ENCODE data around the gene COX7B2. TPM values are rescaled to one million over a fixed set of nuclear protein-coding genes. Genes with fewer than 3 reads are reported as not detected.

Gene COX7B2
- total and polyA plus RNA-seq, 12 donors, result not detected

- Histone ChIP-seq H3K4me3 (no peak overlapping the region), H3K4me1 (replicated peaks in 1 of 2) (no peaks in the 10 kb centered on the region), H3K36me3 (replicated peaks in 1 of 2) (no peaks in the 10 kb centered on the region), H3K27me3 (no peaks in the 10 kb centered on the region), H3K27ac (no peak overlapping the region), H3K9me3 (replicated peaks in 1 of 3) (no peaks in the 10 kb centered on the region)
- TF ChIP-seq CTCF (IDR thresholded peaks at IDR 0.05) (no peak), POLR2A (IDR thresholded peaks at IDR 0.05) (no peak)
- no peak for DNase-seq
- intact Hi-C loops (cut with DNase I), result no loop called here
- whole genome bisulfite sequencing, 4 donors, result 30 to 44% (median 34%) methylated on average over 2 of the region's 2 CpGs
Measured at GRCh38 chr4:46947541-46947940, 38.5 kb upstream of the COX7B2 start.

- intact Hi-C loops (cut with DNase I), result no loop called here
- Histone ChIP-seq H3K9me3 (replicated peaks in 1 of 3) (no peaks in the 10 kb centered on the region), H3K4me3 (no peak overlapping the region), H3K27me3 (no peaks in the 10 kb centered on the region), H3K4me1 (replicated peaks in 1 of 2) (no peaks in the 10 kb centered on the region), H3K36me3 (replicated peaks in 1 of 2) (no peaks in the 10 kb centered on the region), H3K27ac (no peak overlapping the region)
- WGBS, 4 donors, result 56 to 66% (median 60%) methylated on average over 6 of the region's 6 CpGs
- no peak for DNase-seq
- TF ChIP-seq POLR2A (IDR thresholded peaks at IDR 0.05) (no peak), CTCF (IDR thresholded peaks at IDR 0.05) (no peak)
Measured at GRCh38 chr4:46946919-46947536, 38.0 kb upstream of the COX7B2 start.

DNA sequence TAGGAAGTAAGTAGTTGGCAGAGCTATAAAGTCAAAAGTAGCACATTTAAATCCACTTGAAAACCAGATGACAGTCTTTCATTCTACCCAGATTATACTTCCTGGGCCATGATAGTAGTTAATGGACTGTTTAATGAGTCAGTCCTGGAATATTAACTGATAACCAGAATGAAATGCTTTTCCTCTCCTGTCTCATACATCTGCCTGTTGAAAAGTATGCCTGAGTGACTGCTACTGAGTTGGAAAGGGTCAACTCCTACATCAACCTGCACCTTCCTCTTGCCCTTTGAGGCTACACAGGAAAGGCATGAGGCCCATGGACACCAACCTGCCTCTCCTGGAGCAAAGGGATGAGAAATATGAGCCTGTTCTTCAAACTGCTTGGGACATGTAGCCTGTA, 36.0 kb upstream of the COX7B2 start:
- Histone ChIP-seq H3K4me1 (replicated peaks in 1 of 2) (no peaks in the 10 kb centered on the region), H3K27me3 (no peaks in the 10 kb centered on the region), H3K9me3 (replicated peaks in 1 of 3) (no peaks in the 10 kb centered on the region), H3K4me3 (no peak overlapping the region), H3K36me3 (replicated peaks in 1 of 2) (no peaks in the 10 kb centered on the region), H3K27ac (no peak overlapping the region)
- intact Hi-C loops (cut with DNase I), result no loop called here
- TF ChIP-seq CTCF (IDR thresholded peaks at IDR 0.05), result no peak
- no peak for TF ChIP-seq POLR2A (IDR thresholded peaks at IDR 0.05)
- no peak for DNase-seq

GRCh38 chr4:46944345-46944744, 35.3 kb upstream of the COX7B2 start:
- no peak overlapping the region for H3K27ac ChIP-seq
- no peak for TF ChIP-seq POLR2A (IDR thresholded peaks at IDR 0.05)
- TF ChIP-seq CTCF (IDR thresholded peaks at IDR 0.05), result no peak
- no peaks in the 10 kb centered on the region for H3K9me3 ChIP-seq (replicated peaks in 1 of 3)
- H3K4me1 ChIP-seq (replicated peaks in 1 of 2), result no peaks in the 10 kb centered on the region
- WGBS, 4 donors, result 88 to 91% (median 90%) methylated on average over 1 of the region's 1 CpG
- H3K27me3 ChIP-seq, result no peaks in the 10 kb centered on the region
- H3K36me3 ChIP-seq (replicated peaks in 1 of 2), result no peaks in the 10 kb centered on the region
- intact Hi-C loops (cut with DNase I), result no loop called here
- no peak overlapping the region for H3K4me3 ChIP-seq
- no peak for DNase-seq

All from adrenal gland (tissue), 12 donors.